ENCODE results near the gene CYLD. TPM values are rescaled to one million over a fixed set of nuclear protein-coding genes. Genes with fewer than 3 reads are reported as not detected.

Gene CYLD
- total RNA-seq, 2 experiments from 2014 or later = 360 to 373 TPM

DNA sequence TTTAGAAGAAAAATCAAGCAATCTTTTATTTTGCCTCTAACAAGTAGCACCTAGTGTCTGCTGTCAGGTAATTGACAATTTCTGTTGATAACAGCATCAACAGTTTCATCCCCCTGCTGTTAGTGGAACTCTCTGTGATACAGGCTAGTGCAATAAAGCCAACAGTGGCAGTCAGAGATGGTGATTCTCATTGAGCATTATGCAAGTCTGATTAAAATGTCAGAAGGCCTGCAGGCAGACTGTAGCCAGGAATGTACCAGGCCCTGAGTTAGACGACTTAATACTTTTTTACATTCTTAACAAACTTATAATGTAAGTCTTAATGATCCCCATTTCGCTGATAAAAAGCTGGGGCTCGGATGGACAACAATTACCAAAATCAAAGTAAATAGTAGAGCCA lies 14.6 kb downstream of the CYLD start:
- H3K4me1 ChIP-seq (ENCODE audit: insufficient read depth, low read length) = peaks cover 34% of the 10 kb centered on the region
- Mint-ChIP-seq H3K4me3 (peak overlapping the region; percentile 60), H3K9me3 (no peaks in the 10 kb centered on the region), H3K27me3 (no peaks in the 10 kb centered on the region), H3K27ac (peak overlapping the region; percentile 53), H3K4me1 (ENCODE audit: low read depth) (peaks cover 93% of the 10 kb centered on the region), H3K36me3 (ENCODE audit: low read depth) (peaks cover 92% of the 10 kb centered on the region)
- no peaks in the 10 kb centered on the region for H3K27me3 ChIP-seq (ENCODE audit: control insufficient read depth in 1 of 2, insufficient read depth in 2 of 2, low read length in 2 of 2)
- no peaks in the 10 kb centered on the region for H3K9me3 ChIP-seq (ENCODE audit: control insufficient read depth in 1 of 2, insufficient read depth in 1 of 2, low read length in 2 of 2)
- ChIA-PET CTCF (interaction anchor here (0.9 to 1.2 kb wide), 2 partner anchors 10 to 91 kb away, joined by 3 to 4 read pairs; no protein-coding TSS in a partner anchor), POLR2A (interaction anchor here (1.1 to 1.4 kb wide), 2 partner anchors 10 to 24 kb away, joined by 4 to 6 read pairs; no protein-coding TSS in a partner anchor)
- no peak overlapping the region for H3K4me3 ChIP-seq (ENCODE audit: low read length)
- ATAC-seq (ENCODE audit: poor library complexity) (no peak), DNase-seq (no peak)
- H3K36me3 ChIP-seq (ENCODE audit: insufficient read depth, low read length) = peaks cover 80% of the 10 kb centered on the region
- TF ChIP-seq, protein P1, sequence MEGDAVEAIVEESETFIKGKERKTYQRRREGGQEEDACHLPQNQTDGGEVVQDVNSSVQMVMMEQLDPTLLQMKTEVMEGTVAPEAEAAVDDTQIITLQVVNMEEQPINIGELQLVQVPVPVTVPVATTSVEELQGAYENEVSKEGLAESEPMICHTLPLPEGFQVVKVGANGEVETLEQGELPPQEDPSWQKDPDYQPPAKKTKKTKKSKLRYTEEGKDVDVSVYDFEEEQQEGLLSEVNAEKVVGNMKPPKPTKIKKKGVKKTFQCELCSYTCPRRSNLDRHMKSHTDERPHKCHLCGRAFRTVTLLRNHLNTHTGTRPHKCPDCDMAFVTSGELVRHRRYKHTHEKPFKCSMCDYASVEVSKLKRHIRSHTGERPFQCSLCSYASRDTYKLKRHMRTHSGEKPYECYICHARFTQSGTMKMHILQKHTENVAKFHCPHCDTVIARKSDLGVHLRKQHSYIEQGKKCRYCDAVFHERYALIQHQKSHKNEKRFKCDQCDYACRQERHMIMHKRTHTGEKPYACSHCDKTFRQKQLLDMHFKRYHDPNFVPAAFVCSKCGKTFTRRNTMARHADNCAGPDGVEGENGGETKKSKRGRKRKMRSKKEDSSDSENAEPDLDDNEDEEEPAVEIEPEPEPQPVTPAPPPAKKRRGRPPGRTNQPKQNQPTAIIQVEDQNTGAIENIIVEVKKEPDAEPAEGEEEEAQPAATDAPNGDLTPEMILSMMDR (IDR thresholded peaks at IDR 0.05) = no peak
- no peak overlapping the region for H3K27ac ChIP-seq (ENCODE audit: low read depth in 1 of 2, low read length in 2 of 2)
- intact Hi-C loops (cut with DNase I, micrococcal nuclease) = no loop called here

DNA sequence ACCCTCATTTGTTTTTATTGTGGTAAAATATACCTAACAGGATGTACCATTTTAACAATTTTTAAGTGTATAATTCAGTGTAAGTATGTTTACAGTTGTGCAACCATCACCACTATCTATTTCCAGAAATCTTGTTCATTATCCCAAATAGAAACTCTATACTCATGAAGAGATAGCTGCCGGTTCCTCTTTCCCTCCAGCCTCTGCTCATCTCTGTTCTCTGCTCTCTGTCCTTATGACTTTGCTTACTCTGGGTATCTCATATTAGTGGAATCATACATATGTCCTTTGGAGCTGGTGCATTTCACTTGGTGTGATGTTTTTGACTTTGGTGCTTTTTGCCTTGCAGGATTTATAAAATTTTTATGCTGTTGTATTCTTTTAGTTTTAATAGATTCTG lies 19.4 kb downstream of the CYLD start:
- Histone ChIP-seq H3K9me3 (ENCODE audit: control insufficient read depth in 1 of 2, insufficient read depth in 1 of 2, low read length in 2 of 2) (no peaks in the 10 kb centered on the region), H3K4me3 (ENCODE audit: low read length) (no peak overlapping the region), H3K27ac (ENCODE audit: low read depth in 1 of 2, low read length in 2 of 2) (no peak overlapping the region), H3K36me3 (ENCODE audit: insufficient read depth, low read length) (peaks cover 76% of the 10 kb centered on the region), H3K4me1 (ENCODE audit: insufficient read depth, low read length) (peaks cover 30% of the 10 kb centered on the region), H3K27me3 (ENCODE audit: control insufficient read depth in 1 of 2, insufficient read depth in 2 of 2, low read length in 2 of 2) (no peaks in the 10 kb centered on the region)
- H3K36me3 Mint-ChIP-seq (ENCODE audit: low read depth) = peaks cover 93% of the 10 kb centered on the region
- peak overlapping the region; percentile 10 for H3K27ac Mint-ChIP-seq
- intact Hi-C loops (cut with DNase I, micrococcal nuclease) = loop anchor here in 1 of 2 experiments (2.0 kb wide), 1 partner anchor 14 kb away; no protein-coding TSS in a partner anchor
- H3K9me3 Mint-ChIP-seq = peaks cover 2% of the 10 kb centered on the region
- DNase-seq = no peak
- H3K4me1 Mint-ChIP-seq (ENCODE audit: low read depth) = peaks cover 95% of the 10 kb centered on the region
- CTCF ChIA-PET = interaction anchor here (0.6 to 1.2 kb wide), 2 partner anchors 96 to 142 kb away, joined by 3 read pairs; no protein-coding TSS in a partner anchor
- H3K27me3 Mint-ChIP-seq = no peaks in the 10 kb centered on the region
- ATAC-seq (ENCODE audit: poor library complexity) = no peak
- H3K4me3 Mint-ChIP-seq = peak overlapping the region; percentile 1
- TF ChIP-seq, protein P1 (IDR thresholded peaks at IDR 0.05) = no peak
- POLR2A ChIA-PET = no interaction called here

DNA sequence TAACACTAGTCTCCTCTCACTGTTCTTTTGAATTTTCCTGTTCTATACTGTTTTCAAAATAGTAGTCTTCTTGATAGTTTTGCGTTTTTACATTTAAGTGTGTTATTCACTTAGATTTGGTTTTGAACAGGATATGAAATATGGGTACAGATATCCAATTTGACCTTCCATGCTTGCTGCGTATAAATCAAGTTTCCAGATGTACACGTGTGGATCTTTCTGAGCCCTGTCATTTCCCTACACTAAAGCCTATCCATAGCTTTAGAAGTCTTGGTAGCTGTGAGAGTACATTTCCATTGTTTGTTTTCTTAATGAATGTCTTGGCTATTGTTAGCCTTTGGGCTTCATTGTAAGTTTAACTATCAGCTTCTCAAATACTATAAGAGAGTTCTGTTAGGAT lies 20.4 kb downstream of the CYLD start:
- TF ChIP-seq, protein P1 (IDR thresholded peaks at IDR 0.05) = no peak
- Histone ChIP-seq H3K4me3 (ENCODE audit: low read length) (no peak overlapping the region), H3K36me3 (ENCODE audit: insufficient read depth, low read length) (peaks cover 73% of the 10 kb centered on the region), H3K27me3 (ENCODE audit: control insufficient read depth in 1 of 2, insufficient read depth in 2 of 2, low read length in 2 of 2) (no peaks in the 10 kb centered on the region), H3K4me1 (ENCODE audit: insufficient read depth, low read length) (peaks cover 32% of the 10 kb centered on the region), H3K9me3 (ENCODE audit: control insufficient read depth in 1 of 2, insufficient read depth in 1 of 2, low read length in 2 of 2) (no peaks in the 10 kb centered on the region), H3K27ac (ENCODE audit: low read depth in 1 of 2, low read length in 2 of 2) (no peak overlapping the region)
- peak overlapping the region; percentile 52 for H3K4me3 Mint-ChIP-seq
- H3K9me3 Mint-ChIP-seq = peaks cover 7% of the 10 kb centered on the region
- intact Hi-C loops (cut with DNase I, micrococcal nuclease) = no loop called here
- no peak for DNase-seq
- H3K27me3 Mint-ChIP-seq = no peaks in the 10 kb centered on the region
- ATAC-seq (ENCODE audit: poor library complexity) = no peak
- peaks cover 93% of the 10 kb centered on the region for H3K36me3 Mint-ChIP-seq (ENCODE audit: low read depth)
- ChIA-PET CTCF (interaction anchor here (0.9 kb wide), 1 partner anchor 19 kb away, joined by 3 read pairs; no protein-coding TSS in a partner anchor), POLR2A (interaction anchor here (1.1 kb wide), 1 partner anchor 21 kb away, joined by 3 read pairs; no protein-coding TSS in a partner anchor)
- peak overlapping the region; percentile 40 for H3K27ac Mint-ChIP-seq
- peaks cover 95% of the 10 kb centered on the region for H3K4me1 Mint-ChIP-seq (ENCODE audit: low read depth)

Measured in CD4-positive, alpha-beta T cell (primary cell).